Activated naive CD4-positive, alpha-beta T cell (primary cell): Measurements from ENCODE around the gene AMY1C.
"Not testable (repeated sequence)": the region's sequence is repeated elsewhere in the genome, so short reads cannot be mapped to it uniquely, and the experiment has no call there.

Source experiments
- DNase-seq, 4 experiments: peaks; one replicate each; lab custom pipeline; 2025; lab: John Stamatoyannopoulos, UW

AMY1C gene

GRCh38 chr1:103749598-103749997 lies at the start of gene AMY1C:
AMY1C (plus strand) TSS chr1:103749898; CDS start chr1:103750470, 572 bp downstream.
- DNase-seq: not testable (repeated sequence)

- not testable (repeated sequence) for DNase-seq
These were observed 49.0 kb upstream of the AMY1C start for GRCh38 chr1:103700669-103701068.

DNA sequence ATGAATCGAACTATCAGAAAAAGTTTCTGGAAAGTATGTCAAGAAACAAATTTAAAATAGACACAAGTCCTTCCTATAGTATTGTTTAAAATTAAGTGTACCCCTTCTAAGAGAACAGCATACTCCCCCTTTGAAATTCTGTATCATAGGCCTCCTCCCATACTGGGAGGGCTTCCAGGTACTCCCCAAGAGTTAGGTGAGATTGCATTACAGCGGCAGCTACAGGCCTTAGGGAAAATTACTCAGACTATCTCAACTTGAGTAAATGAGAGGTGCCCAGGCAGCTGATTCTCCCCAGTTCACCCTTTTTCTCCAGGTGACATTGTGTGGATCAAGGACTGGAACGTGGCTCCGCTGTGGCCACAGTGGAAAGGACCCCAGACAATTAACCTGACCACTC lies 48.4 kb upstream of the AMY1C start:
- not testable (repeated sequence) for DNase-seq

- DNase-seq: not testable (repeated sequence)
These were observed 42.0 kb upstream of the AMY1C start for GRCh38 chr1:103707670-103708069.

GRCh38 chr1:103710381-103710780 lies 39.3 kb upstream of the AMY1C start:
- DNase-seq: not testable (repeated sequence)

DNA sequence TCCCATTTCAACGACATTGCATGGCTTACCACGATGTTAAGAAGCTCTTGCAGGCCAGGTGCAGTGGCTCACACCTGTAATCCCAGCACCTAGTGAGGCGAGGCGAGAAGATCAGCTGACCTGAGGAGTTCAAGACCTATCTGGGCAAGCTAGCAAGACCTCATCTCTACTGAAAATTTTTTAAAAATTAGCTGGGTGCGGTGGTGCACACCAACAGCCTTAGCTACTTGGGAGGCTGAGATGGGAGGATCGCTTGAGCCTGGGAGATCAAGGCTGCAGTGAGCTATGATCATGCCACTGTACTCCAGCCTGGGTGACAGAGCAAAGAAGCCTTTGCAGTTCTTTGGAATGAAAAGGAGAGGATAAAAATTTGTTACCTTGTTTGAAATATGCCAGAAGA lies 32.3 kb upstream of the AMY1C start:
- DNase-seq: not testable (repeated sequence)

- not testable (repeated sequence) for DNase-seq
These were observed 28.2 kb upstream of the AMY1C start for GRCh38 chr1:103721473-103721872.

- not testable (repeated sequence) for DNase-seq
These were observed 14.4 kb upstream of the AMY1C start for GRCh38 chr1:103735334-103735733.

GRCh38 chr1:103738031-103738430 lies 11.7 kb upstream of the AMY1C start:
- not testable (repeated sequence) for DNase-seq

- DNase-seq: not testable (repeated sequence)
These were observed 5.2 kb upstream of the AMY1C start for GRCh38 chr1:103744449-103744848.

DNA sequence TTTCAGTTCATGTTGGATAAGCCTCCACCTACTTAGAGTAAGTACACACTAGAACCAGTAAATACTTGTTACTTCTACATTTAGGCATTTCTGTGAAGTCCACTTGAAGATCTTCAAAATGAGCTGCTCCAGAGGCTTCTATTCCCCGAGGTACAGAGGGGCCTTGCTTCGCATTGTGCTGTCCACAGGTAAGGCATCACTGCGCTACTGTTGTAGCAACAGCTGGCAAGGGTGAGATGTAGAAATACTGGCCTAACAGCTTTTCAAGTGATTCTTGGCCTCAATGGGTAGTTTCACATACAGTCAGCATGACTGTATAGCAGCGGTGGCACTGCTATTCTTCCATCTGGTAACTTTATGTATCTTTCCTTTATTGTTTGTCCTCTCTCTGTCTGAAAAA lies 4.7 kb upstream of the AMY1C start:
- not testable (repeated sequence) for DNase-seq

DNA sequence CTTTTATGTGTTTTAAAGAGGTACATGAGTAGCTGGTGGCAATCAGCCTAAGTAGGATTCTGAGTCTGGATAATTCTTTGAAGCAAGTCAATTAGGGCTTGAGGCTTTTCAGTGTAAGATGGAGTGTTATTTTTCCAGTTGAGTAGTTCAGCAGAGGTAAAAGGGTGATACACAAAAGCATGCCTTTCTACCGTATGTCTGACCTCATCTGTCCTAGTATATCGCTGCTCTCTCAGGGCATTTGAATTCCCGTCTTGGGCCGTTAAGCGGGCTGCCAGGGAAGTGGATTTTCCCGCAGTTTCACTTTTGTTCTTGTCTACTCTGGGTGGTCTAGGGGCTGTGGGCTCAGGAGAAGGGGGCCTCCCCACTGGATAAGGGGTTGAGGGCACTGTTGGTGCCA lies 1.4 kb upstream of the AMY1C start:
- DNase-seq: not testable (repeated sequence)

DNA sequence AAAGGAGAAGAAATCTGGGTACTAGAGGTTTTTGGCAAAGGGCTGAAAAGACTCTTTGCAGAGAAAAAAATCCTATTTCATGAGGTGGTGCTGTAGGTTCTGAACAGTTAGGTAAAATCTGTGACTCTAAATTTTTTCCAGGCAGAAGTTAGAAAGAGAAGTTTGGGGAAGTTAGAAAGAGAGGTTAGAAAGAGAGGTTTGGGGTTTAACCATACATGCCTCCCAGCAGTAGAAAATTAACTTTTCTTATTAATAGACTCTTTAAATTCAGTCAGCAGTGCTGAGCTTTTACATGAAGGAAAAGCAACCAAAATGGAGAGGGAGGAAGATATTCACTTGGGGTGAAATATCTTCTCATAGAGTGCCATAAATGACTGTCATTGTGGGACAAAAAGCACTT lies 12.2 kb downstream of the AMY1C start:
- no peak for DNase-seq

- no peak for DNase-seq
These were observed 30.2 kb downstream of the AMY1C start for GRCh38 chr1:103779932-103780331.

DNA sequence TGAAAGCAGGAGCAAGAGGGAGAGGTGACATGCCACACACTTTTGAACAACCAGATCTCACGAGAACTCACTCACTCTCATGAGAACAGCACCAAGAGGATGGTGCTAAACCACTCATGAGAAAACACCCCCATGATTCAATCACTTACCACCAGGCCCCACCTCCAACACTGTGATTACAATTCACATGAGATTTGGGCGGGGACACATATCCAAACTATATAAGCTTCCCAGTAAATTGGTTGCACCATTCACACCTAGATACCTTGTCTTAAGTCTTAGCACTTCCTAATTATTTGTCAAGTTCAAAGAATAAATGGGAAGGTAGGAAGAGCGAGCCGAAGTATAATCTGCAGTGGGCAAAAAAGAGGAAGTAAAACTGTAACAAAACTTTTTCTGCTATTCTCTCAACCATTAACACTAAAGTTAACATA lies 34.3 kb downstream of the AMY1C start:
- DNase-seq: no peak

DNA sequence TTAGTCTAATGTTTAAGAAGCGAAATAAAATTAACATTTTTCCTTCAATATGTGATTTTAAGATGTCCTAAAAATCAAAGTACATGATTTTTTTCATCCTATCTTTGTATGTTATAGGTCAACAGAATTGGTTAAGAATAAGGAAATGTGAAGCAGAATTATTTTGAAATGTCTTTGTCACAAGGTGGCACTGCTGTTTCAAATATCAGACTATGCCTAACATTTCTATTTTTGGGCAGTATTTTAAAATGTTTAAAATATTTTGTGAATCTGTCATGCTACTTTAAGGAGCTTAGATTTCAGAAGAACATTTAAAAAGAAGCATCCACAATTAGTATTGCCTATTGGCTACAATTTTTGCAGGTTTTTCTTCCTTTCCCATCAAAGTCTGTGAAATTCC lies 38.7 kb downstream of the AMY1C start:
- DNase-seq: no peak

DNA sequence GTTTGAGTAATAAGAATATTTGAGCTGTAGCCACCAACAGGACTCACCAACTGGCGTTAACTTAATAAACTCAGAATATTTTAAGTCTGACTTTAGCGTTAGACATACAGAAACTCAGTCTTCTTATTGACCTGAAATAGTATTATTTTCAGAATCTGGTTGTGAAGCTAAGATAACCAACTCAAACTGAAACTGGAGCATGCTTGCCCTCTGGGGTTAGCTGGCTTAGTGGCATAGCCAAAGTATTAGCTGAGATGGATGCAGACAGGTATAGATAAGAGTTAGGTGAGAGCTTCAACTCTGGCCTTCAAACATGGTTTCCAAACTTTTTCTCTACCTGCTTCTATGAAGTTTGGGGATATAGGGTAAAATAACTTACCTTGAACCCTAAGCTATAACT lies 40.5 kb downstream of the AMY1C start:
- no peak for DNase-seq
